NCI-H128 (cell line): Measurements from ENCODE around the gene C6orf62.
"Not testable (repeated sequence)": the region's sequence is repeated elsewhere in the genome, so short reads cannot be mapped to it uniquely, and the experiment has no call there.

Source experiments
- DNase-seq: peaks from one replicate; lab custom pipeline; 2025; ENCODE audit not compliant: unreplicated experiment; lab: John Stamatoyannopoulos, UW

The C6orf62 gene

DNA sequence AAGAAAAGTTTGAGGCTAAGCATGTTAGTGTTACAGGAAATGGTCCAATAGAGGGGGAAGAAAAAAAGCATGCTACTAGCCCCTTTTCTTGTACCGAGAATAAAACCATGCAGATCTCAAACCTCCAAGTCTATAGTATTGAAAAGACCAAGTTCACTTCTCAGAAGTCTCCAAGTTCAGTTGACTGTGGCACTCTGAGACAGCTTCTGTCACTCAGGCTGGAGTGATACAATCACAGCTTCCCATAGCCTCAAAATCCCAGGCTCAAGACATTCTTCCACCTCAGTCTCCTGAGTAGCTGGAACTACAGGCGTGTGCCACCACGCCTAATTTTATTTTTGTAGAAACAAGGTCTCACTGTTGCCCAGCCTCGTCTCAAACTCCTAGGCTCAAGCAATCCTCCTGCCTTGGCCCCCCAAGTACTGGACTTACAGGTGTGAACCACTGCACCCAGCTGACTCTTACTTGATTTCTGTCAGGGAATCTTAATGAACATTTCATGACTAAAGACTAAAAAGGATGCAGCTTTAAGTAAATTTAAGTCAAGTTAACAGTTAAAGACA, 16.2 kb downstream of the C6orf62 start:
- DNase-seq = no peak

DNA sequence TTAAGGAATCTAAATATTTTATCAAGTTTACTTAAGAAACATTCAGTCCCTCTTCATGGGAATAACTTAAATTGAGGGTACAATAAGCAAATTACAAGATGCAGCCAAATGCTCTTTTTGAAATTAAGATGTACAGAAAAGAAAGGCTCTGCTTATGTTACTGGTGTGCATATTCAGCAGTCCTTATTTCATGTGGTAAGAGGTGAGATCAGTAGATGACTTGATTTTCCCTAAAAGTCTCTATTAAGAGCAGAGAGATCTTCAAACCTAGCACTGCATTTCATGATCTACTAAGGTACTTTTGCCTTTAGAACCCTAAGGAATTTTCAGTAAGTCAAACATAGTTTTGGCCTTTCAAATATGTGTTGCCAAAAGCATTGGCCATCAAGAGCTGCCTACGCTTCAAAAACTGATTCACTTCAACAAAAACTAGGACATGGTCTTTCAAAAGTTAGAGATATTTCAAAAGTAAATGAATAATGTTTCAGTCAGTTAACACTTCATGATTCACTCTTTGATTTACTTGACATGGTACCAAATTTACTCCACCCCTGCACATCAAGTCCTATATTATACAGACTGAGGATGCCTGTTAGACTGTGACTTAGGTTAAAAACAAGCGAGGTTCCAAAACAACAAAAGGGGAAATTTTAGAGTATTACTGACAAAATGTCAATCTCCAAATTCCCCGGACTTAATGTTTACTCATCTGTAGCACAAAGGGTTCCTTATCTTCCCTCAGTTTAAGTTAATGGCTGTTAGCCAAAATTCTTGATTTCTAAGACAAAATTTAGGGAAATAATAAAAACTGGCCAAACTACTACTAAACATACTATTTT, 19.2 kb downstream of the C6orf62 start:
- no peak for DNase-seq

DNA sequence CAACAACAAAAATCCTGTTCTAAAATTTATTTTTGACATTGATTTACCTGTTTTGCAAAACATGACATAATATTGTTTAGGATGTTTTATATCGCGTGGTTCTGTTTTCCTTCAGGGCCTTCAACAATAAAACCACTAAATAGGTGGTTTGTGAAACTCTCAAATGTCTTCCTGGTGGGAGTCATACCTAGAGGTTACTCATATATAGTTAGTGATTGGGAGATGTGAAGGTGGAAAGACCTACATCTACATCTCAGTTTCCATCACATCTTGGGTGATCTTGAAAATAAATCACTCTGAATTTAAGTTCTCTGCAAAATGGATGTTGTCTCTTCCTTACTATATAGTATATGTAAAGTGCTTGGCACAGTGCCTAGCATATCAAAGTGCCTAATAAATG, 22.9 kb downstream of the C6orf62 start:
- DNase-seq = no peak

DNA sequence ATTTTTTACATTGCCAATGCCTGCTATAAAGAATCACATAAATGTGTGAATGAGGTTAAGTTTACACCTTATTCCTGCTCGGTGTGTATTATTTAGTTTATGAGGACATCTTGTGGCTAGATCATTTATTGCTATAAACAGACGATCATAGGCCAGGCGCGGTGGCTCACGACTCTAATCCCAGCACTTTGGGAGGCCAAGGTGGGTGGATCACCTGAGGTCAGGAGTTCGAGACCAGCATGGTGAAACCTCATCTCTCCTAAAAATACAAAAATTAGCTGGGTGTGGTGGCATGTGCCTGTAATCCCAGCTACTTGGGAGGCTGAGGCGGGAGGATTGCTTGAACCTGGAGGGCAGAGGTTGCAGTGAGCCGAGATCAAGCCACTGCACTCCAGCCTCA, 23.3 kb downstream of the C6orf62 start:
- not testable (repeated sequence) for DNase-seq

DNA sequence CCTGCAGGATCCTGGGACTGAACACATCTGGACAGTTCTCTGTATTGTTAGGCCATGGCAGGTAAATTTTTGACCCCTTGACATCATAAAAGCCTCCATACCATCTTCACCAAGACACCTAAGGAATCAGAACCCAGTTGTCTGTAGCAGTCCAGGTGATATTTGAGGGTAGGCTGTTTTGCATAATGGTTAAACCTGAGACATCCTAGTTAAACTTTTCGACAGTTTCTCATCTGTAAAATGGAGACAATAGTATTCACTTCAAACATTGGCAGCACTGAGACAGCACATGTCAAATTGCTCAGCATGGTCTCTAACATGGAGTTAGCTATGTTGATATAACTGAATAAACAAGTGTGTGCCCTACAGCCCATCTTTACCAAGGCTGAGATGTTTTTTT, 24.8 kb downstream of the C6orf62 start:
- DNase-seq = no peak

DNA sequence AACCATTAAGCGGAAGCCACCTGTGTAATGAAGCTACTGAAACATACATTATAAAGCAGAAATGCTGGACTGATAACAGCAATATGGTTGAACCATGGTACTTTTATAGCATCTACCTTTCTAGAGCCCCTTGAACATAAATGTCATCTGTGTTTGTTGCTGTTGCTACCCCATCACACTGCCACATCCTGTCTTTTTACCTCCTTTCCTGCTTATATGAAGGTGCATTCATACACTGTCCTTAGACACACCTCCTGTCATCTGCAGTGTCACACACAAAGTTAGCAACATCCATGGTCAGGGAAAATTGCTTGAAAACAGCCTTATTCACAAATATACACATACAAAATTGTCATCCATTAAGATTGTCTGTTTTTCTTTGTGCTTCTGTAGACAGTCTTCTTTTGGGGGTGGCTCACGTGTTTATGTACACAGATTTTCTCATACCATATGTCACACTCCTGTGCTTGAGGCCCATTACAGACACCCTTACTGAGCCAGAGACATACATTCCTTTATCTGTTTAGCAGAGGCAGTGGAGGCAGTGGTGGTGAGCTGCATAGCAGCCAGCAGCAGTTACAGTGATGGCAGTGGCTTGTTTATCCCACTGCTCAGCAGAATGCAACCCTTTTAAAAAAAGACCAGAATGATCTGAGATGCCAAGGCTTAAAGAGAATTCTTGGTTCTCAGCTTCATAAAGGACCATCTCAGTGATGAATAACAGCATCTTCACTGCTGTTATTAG, 25.9 kb downstream of the C6orf62 start:
- no peak for DNase-seq

DNA sequence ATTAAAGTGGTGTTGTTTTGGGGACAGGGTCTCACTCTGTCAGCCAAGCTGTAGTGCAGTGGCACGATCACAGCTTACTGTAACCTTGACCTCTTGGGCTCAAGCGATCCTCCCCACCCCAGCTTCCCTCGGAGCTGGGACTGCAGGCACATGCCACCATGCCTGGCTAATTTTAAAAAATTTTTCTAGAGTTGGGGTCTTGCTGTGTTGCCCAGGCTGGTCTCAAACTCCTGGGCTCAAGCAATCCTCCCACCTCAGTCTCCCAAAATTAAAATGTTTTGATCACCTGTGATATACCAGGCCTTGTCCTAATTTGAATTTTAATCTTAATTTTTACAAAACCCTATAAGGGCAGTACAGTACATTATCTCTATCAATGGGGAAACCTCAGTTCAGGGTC, 26.5 kb downstream of the C6orf62 start:
- DNase-seq = no peak

DNA sequence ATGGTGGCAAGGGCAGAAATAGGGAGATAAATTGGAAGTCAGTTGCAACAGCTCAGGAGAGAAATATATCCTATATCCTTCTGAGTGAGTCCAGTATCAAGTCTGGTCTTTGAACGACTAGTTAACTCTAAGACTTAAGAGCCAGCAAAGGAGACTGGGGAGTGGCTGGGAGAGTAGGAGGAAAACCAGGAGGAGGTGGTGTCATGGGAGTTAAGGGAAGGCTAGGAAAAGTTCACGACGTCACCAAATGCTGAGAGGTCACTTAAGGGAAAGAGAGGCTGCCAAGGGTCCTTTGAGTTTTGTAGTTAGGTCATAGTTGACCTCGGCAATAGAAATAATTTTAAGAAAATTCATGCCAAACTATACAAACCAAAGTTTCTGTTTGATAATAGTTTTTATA, 27.0 kb downstream of the C6orf62 start:
- no peak for DNase-seq

DNA sequence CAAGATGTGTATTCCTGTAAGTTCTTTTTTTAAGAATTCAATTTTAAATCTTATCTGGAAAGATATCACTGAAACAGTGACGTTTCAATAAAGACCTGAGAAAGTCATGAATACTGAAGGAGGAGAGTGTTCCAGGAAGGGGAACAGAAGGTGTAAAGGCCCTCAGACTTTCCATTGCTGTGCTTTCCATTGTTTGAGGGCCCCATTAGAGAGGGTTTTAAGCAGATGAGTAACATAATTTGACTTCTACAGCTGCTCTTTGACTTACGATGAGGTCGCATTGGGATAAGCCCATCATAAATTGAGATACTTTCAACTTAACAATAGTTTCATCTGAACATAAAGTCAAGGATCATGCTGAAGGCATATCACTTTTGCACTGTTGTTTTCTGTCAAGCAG, 27.4 kb downstream of the C6orf62 start:
- no peak for DNase-seq

DNA sequence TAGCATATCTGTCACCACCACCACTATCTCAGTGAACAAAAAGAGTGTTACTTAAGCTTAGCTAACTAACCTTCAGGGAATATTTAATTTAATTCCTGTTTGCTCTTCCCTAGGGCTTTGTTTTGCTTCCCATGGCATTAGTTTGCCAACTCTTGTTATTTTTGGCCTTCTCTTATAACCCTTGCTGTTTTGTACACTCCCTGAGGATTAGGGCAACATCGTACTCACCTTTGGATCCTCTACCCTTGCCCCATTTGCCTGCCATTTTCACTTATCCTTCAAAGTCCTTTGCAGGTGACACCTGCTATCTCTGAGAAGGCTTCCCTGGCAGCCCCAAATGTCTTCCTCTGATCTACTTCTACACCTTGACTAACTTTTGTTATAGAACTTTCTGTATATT, 28.4 kb downstream of the C6orf62 start:
- DNase-seq = no peak

DNA sequence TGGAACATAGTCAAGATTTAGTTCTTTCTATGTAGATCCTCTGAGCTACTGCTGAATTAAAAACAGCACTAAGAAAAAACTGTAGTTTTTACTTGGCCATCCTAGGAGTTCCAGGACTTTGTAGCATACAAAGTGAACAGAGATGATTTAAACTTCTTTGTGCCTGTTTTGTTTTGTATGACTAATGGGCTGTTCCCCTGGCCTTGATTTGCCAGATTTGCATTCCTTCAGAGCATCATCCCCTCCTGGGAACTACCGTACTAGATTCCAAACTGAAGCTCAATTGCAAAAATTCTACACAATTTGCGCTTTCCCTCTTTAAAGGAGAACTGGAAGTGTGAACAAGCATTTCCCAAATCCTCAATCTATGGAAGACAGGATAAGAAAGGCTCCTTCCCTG, 29.0 kb downstream of the C6orf62 start:
- DNase-seq = no peak

DNA sequence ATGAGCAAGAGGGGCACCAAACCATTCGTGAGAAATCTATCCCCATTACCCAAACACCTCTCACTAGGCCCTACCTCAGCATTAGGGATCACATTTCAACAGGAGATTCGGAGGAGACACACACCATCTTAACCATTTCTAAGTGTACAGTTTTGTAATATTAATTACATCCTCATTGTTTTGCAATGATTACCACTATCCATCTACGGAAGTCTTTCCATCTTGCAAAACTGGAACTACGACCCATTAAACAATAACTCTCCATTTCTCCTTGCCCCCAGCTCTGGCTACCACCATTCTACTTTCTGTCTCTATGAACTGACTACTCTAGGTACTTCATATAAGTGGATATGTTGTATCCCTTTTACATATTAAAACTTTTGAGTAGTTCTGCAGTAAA, 32.0 kb downstream of the C6orf62 start:
- DNase-seq = no peak

DNA sequence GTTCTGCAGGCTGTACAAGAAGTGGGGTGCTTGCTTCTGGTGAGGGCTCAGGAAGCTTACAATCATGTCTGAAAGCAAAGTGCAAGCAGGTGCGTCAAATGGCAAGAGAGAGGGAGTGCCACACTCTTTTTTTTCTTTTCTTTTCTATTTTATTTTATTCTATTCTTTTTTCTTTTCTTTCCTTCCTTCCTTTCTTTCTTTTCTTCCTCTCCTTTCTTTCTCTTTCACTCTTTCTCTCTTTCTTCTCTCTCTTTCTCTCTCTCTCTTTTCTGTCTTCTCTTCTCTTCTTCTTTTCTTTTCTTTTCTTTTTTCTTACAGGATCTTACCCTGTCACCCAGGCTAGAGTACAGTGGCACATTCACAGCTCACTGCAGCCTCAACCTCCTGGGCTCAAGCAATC, 32.5 kb downstream of the C6orf62 start:
- DNase-seq = no peak

DNA sequence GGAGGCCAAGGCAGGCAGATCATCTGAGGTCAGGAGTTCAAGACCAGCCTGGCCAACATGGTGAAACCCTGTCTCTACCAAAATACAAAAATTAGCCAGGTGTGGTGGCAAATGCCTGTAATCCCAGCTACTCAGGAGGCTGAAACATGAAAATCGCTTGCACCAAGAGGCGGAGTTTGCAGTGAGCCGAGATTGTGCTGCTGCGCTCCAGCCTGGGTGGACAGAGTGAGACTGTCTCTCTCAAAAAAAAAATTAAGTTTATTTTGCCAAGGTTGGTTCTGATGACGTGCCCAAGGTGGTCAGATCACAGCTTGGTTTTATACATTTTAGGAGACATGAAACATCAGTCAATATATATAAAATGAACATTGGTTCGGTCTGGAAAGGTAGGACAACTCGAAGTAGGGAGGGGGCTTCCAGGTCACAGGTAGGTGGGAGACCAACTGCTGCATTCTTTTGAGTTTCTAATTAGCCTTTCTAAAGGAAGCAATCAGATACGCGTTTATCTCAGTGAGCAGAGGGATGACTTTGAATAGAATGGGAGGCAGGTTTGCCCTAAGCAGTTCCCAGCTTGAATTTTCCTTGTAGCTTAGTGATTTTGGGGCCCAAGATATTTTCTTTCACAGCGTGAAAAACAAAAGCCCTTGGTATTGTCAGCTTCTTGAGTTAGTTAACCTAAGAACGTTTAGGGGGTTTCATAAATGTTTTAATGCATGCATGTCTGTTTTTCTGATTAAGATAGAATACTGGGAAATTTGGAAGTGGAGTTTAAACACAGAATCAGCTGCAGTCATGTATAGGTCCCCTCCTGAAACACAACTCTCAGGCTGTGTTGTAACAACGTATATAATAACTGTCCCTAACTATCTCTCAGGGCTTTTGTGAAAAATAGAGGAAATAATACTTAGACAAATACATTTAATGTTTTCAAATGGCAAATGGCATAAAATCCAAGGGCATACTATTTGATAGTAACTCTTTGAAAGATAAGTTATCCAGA, 35.4 kb downstream of the C6orf62 start:
- no peak for DNase-seq

DNA sequence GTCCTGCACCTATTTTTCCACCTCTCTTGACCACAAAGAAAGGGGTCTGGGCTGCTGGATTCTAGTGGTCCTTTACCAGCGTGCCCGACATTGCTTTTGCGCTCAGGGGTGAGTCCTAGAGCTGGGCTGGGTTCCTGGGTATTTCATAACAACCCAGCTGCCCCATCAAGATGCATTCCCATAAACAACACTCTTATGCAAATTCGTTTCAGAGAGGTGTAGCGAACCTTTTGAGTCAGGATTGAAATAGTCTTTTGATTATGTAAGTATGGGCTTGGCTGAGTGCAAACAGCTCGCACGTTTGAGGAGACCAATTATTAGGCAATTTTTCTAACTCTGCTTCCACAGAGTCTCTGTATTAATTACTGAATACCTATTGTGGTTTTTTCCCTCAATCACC, 38.4 kb downstream of the C6orf62 start:
- DNase-seq = no peak

DNA sequence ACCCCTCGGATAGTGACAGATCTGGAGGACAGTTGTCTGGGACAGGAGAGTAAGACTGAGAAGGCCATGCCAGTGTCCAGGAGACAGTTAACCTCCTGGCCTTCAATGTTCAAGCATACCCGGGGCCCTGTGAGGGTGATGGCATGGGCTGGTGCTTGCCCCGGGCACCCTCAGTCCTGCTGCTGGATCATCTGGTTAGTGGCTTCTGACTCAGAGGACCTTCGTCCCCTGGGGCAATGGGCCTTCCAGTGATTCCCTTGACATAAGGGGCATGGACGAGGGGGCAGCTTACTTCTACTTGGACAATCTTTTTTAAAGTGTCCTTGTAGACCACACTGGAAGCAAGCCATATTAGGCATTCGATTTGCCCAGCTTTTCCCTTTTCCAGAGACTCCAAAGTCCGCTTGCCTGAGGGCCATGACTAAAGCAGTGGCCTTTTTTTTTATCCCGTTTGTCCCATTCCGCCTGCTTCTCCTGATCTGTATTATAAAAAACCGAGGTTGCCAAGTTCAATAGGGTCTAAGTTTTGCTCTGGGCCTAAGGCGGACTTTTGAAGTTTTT, 40.1 kb downstream of the C6orf62 start:
- not testable (repeated sequence) for DNase-seq

DNA sequence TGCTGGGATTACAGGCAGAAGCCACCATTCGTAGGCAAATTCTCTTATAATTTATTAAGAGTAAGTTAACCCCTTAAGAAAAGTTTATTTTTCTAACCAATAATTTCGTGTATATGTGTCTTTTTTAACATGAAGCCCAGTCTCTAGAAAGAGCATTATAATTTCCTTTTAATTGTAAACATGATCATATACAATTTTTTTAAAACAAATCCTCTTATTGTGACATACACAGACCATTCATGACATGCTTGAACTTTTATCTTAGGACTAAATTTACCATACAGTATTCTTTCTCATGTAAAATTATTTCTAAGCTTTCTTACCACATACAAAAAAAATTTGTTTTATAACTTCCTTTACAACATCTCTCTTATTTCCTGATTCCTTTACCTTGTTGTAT, 45.3 kb downstream of the C6orf62 start:
- DNase-seq = no peak

DNA sequence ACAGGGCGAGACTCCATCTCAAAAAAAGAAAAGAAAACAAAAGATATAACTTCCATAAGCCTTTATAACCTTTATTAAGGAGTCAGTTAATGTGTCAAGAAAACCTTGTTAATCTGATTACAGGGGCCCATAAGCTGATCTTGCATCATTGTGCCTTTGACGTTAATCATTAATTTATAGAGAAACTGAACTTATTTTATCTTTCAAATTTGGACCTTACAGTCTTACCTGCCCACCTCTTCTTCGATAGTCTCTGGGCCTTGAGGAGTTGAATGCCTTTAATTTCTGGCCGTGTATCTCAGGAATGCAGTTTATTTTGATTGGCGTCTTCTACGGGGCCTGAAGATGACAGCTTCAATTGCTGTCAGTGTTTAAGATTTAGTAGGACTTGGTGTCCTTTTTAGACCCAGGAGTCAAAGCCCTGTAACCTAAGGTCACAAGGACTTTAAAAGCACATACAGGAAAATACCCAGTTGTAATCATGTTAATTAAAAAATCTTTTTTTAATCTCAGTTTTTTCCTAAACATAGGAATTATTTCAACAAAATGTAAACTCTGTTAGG, 46.3 kb downstream of the C6orf62 start:
- DNase-seq = no peak

DNA sequence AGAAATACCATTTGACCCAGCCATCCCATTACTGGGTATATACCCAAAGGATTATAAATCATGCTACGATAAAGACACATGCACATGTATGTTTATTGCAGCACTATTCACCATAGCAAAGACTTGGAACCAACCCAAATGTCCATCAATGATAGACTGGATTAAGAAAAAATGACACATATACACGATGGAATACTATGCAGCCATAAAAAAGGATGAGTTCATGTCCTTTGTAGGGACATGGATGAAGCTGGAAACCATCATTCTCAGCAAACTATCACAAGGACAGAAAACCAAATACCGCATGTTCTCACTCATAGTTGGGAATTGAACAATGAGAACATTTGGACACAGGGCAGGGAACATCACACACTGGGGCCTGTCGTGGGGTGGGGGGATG, 47.9 kb downstream of the C6orf62 start:
- DNase-seq = not testable (repeated sequence)

DNA sequence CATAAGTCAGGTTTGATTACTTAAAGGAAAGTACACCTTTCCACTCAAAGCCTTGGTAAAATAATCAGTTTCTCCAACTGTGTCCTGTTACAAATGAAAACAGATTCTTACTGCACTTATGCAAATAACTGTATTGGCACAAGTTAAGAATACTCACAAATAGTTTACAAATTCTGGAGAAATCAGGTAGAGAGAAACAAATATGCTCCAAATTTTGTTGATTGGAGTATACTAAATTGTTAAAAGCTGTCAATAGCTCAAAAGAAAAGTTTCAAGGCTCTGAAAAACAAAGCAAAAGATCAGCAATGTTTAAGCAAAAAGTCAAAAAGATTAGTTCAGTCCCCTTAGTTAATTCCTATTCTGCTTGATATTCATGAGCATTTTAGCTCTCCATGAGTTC, 48.5 kb downstream of the C6orf62 start:
- DNase-seq = not testable (repeated sequence)
